ENCODE results near the gene FRMD4A. TPM values are rescaled to one million over a fixed set of nuclear protein-coding genes. Genes with fewer than 3 reads are reported as not detected.

The FRMD4A gene
- total and polyA plus RNA-seq, 10 of the 15 experiments (the other 5 are each of a cell fraction or from before 2014, with no cell fraction given): 17.8 to 75.2 (median 39.1) TPM

GRCh38 chr10:14366760-14367159 lies 36.0 kb upstream of the FRMD4A start:
- CTCF ChIA-PET: interaction anchor here (0.6 kb wide), 1 partner anchor 181 kb away, joined by 3 read pairs; no protein-coding TSS in a partner anchor
- intact Hi-C loops (cut with micrococcal nuclease; ENCODE audit: unreplicated experiment): no loop called here
- FAIRE-seq: no peak
- no peak for ATAC-seq
- no peak overlapping the region for H3K4me3 ChIP-seq
- no TSS peak for BruUV-seq (replicated peaks)
- no peaks in the 10 kb centered on the region for H4K20me1 ChIP-seq (ENCODE audit: control insufficient read depth, insufficient read depth)
- H3K27me3 ChIP-seq (replicated peaks in 1 of 2; ENCODE audit: control insufficient read depth in 2 of 2, insufficient read depth in 2 of 2, low read length in 1 of 2): peaks cover 3 to 8% of the 10 kb centered on the region in 2 experiments; a peak in 2 of 4 replicates
- POLR2A ChIA-PET: no interaction called here
- SMC1A ChIA-PET (ENCODE audit: uncharacterized antibody, unreplicated experiment): no interaction called here
- no peak overlapping the region for H3K27ac ChIP-seq (ENCODE audit: control insufficient read depth, insufficient read depth)
- no peaks in the 10 kb centered on the region for H3K36me3 ChIP-seq (ENCODE audit: control insufficient read depth in 2 of 2, insufficient read depth in 2 of 2, low read length in 1 of 2)
- TF ChIP-seq RBBP5 (conservative IDR thresholded peaks at IDR 0.05) (no peak), MXI1 (IDR thresholded peaks at IDR 0.05; ENCODE audit: low read depth, low read length) (no peak), POU2F2 (IDR thresholded peaks at IDR 0.05; ENCODE audit: borderline replicate concordance, low read depth, low read length) (no peak), SUZ12 (IDR thresholded peaks at IDR 0.05; ENCODE audit: unreplicated experiment) (no peak), YBX1 (IDR thresholded peaks at IDR 0.05) (no peak), ZBTB40 (IDR thresholded peaks at IDR 0.05; ENCODE audit: borderline replicate concordance) (no peak), MTA2 (IDR thresholded peaks at IDR 0.05; ENCODE audit: low read depth) (no peak), NFYA (IDR thresholded peaks at IDR 0.05; ENCODE audit: borderline replicate concordance, low read depth, low read length) (no peak), CEBPB (IDR thresholded peaks at IDR 0.05; ENCODE audit: borderline replicate concordance in 1 of 2, low read depth in 2 of 2, low read length in 2 of 2) (no peak), CTCF (IDR thresholded peaks at IDR 0.05 in 2 of 3, conservative IDR thresholded peaks at IDR 0.05 in 1 of 3; ENCODE audit: control insufficient read depth in 2 of 3, extremely low read depth in 1 of 3, insufficient read depth in 1 of 3, low read depth in 3 of 3, low read length in 3 of 3) (no peak)
- no peak overlapping the region for H3K4me2 ChIP-seq (ENCODE audit: control insufficient read depth, insufficient read depth)
- H2AFZ ChIP-seq (ENCODE audit: control insufficient read depth, low read depth, low read length): no peak overlapping the region
- RAD21 ChIA-PET (ENCODE audit: unreplicated experiment): no interaction called here
- H3K9me3 ChIP-seq (replicated peaks; ENCODE audit: control insufficient read depth, insufficient read depth, low read length): no peaks in the 10 kb centered on the region; the same call in 2 of the 3 replicates
- 24% methylated on average over 1 of the region's 1 CpG for WGBS (ENCODE audit: insufficient coverage, insufficient replicate concordance, low lambda C conversion rate, missing lambda C conversion rate)
- DNase-seq (ENCODE audit: low read depth, low spot score): no peak
- no peaks in the 10 kb centered on the region for H3K4me1 ChIP-seq (ENCODE audit: control insufficient read depth, insufficient read depth, low read length)
- in situ Hi-C loops (cut with MboI): no loop called here
- no peak overlapping the region for H3K9ac ChIP-seq (ENCODE audit: control insufficient read depth, insufficient read depth, low read length)
- H3K79me2 ChIP-seq (ENCODE audit: control insufficient read depth, insufficient read depth, low read length): no peaks in the 10 kb centered on the region

Data from GM12878 (cell line).